ENCODE measurements around the gene DHX35. TPM values are rescaled to one million over a fixed set of nuclear protein-coding genes. Genes with fewer than 3 reads are reported as not detected.

The DHX35 gene
- total and polyA plus RNA-seq, 2 of the 8 experiments (the other 6 are each of a cell fraction or from before 2014, with no cell fraction given): 21.9 to 27.7 TPM

- Histone ChIP-seq H2AFZ (ENCODE audit: low read length) (no peak overlapping the region), H3K9me3 (ENCODE audit: insufficient read depth in 2 of 2, low read depth in 1 of 2, low read length in 1 of 2) (no peaks in the 10 kb centered on the region; a peak in 1 of 4 replicates), H2BK15ac (ENCODE audit: low read length) (0 out of 2 replicates have a peak overlapping the region, but pooled peaks have one; percentile 18), H2BK120ac (replicated peaks; ENCODE audit: low read depth, low read length) (no peak overlapping the region), H3K18ac (ENCODE audit: extremely low read depth, low read length) (no peak overlapping the region), H3K14ac (ENCODE audit: insufficient read length) (no peak overlapping the region), H2AK5ac (ENCODE audit: low read depth, low read length) (no peak overlapping the region), H3K27ac (ENCODE audit: low read depth, low read length) (no peak overlapping the region), H2BK12ac (ENCODE audit: low read depth, low read length) (no peak overlapping the region), H3K23me2 (ENCODE audit: low read depth, low read length) (no peaks in the 10 kb centered on the region), H3K56ac (replicated peaks; ENCODE audit: insufficient read length, low read depth, low read length) (no peak overlapping the region), H3K23ac (ENCODE audit: insufficient read length) (no peak overlapping the region), H4K91ac (replicated peaks; ENCODE audit: insufficient read length, low read length) (no peak overlapping the region), H2BK20ac (ENCODE audit: low read length) (no peak overlapping the region), H3K4ac (replicated peaks; ENCODE audit: insufficient read length, low read depth, low read length) (no peak overlapping the region), H2BK5ac (ENCODE audit: low read depth, low read length) (no peak overlapping the region), H3K36me3 (ENCODE audit: control insufficient read depth in 2 of 4, insufficient read depth in 4 of 4, low read length in 3 of 4) (no peaks in the 10 kb centered on the region), H3K79me1 (ENCODE audit: low read depth, low read length) (no peaks in the 10 kb centered on the region), H4K20me1 (replicated peaks in 1 of 2; ENCODE audit: control insufficient read depth in 1 of 2, insufficient read depth in 2 of 2, low read length in 2 of 2) (no peaks in the 10 kb centered on the region), H3K4me3 (ENCODE audit: extremely low read depth in 1 of 4, insufficient read depth in 2 of 4, low read depth in 3 of 4, low read length in 4 of 4) (no peak overlapping the region), H3K4me1 (replicated peaks in 1 of 4; ENCODE audit: control insufficient read depth in 3 of 4, insufficient read depth in 4 of 4, low read length in 3 of 4) (peaks cover 0 to 3% (median 0%) of the 10 kb centered on the region in 4 experiments; a peak in 2 of 7 replicates), H3K79me2 (ENCODE audit: control insufficient read depth in 1 of 2, insufficient read depth in 2 of 2, low read length in 2 of 2) (no peaks in the 10 kb centered on the region), H3K27me3 (replicated peaks in 1 of 4; ENCODE audit: control insufficient read depth in 3 of 4, extremely low read depth in 1 of 4, insufficient read depth in 3 of 4, low read length in 3 of 4) (0 out of 7 replicates have a peak, but pooled peaks cover 0 to 2% (median 0%) of the 10 kb centered on the region in 4 experiments), H4K5ac (ENCODE audit: insufficient read length, low read depth, low read length) (no peak overlapping the region), H4K8ac (ENCODE audit: extremely low read depth, insufficient read depth, low read length) (no peak overlapping the region), H3K9ac (replicated peaks in 1 of 4; ENCODE audit: extremely low read depth in 1 of 4, low read depth in 3 of 4, low read length in 3 of 4) (no peak overlapping the region), H3K4me2 (ENCODE audit: insufficient read depth in 1 of 2, low read depth in 2 of 2, low read length in 2 of 2) (no peak overlapping the region)
- DNase-seq (ENCODE audit: low read depth in 1 of 2, low spot score in 2 of 2): no peak
- ChIA-PET POLR2A (ENCODE audit: partially characterized antibody) (no interaction called here), CTCF (ENCODE audit: partially characterized antibody) (interaction anchor here (10.9 to 11.3 kb wide), 2 partner anchors 12 to 19 kb away, joined by 84 to 197 read pairs; no protein-coding TSS in a partner anchor)
- no peak for FAIRE-seq
- 85% methylated on average over 4 of the region's 6 CpGs; no CpG with 5 or more reads in 1 of the 2 experiments for WGBS, 2 experiments (ENCODE audit: extremely low coverage in 1 of 2, insufficient coverage in 1 of 2, insufficient read length in 1 of 2, insufficient replicate concordance in 2 of 2, low coverage in 1 of 2, low lambda C conversion rate in 2 of 2, missing lambda C conversion rate in 1 of 2)
- TF ChIP-seq CEBPB (IDR thresholded peaks at IDR 0.05; ENCODE audit: low read depth, low read length) (no peak), JUN (IDR thresholded peaks at IDR 0.05; ENCODE audit: low read depth, low read length) (no peak), KDM5A (IDR thresholded peaks at IDR 0.05; ENCODE audit: low read length) (no peak), RXRA (IDR thresholded peaks at IDR 0.05; ENCODE audit: insufficient read depth, low read depth, low read length) (no peak), NANOG (IDR thresholded peaks at IDR 0.05; ENCODE audit: insufficient read depth, low read depth, low read length, poor library complexity, severe bottlenecking) (no peak), RAD21 (IDR thresholded peaks at IDR 0.05 in 1 of 2, conservative IDR thresholded peaks at IDR 0.05 in 1 of 2; ENCODE audit: low read depth in 2 of 2, low read length in 2 of 2) (no peak), SP1 (IDR thresholded peaks at IDR 0.05; ENCODE audit: low read depth, low read length) (no peak), TCF12 (IDR thresholded peaks at IDR 0.05; ENCODE audit: low read depth, low read length) (no peak), TEAD4 (IDR thresholded peaks at IDR 0.05; ENCODE audit: low read depth, low read length) (no peak)
Measured at GRCh38 chr20:39069976-39070375, 107.8 kb downstream of the DHX35 start.
